HG03196 (cell line): ENCODE results near the gene CYP2A7.
"Not testable (repeated sequence)": the region's sequence is repeated elsewhere in the genome, so short reads cannot be mapped to it uniquely, and the experiment has no call there.

Experiments used
- ATAC-seq: cut with Tn5 transposase; IDR thresholded peaks from one replicate; pipeline ENCODE4 v1.9.1; 2021; ENCODE audit not compliant: unreplicated experiment

The CYP2A7 gene

GRCh38 chr19:40843653-40844052 lies 38.4 kb downstream of the CYP2A7 start:
- ATAC-seq: not testable (repeated sequence)

- not testable (repeated sequence) for ATAC-seq
These were observed 38.9 kb downstream of the CYP2A7 start for GRCh38 chr19:40842997-40843652.

- not testable (repeated sequence) for ATAC-seq
These were observed 40.0 kb downstream of the CYP2A7 start for GRCh38 chr19:40842012-40842411.

GRCh38 chr19:40838477-40838876 lies 43.6 kb downstream of the CYP2A7 start:
- ATAC-seq: not testable (repeated sequence)

DNA sequence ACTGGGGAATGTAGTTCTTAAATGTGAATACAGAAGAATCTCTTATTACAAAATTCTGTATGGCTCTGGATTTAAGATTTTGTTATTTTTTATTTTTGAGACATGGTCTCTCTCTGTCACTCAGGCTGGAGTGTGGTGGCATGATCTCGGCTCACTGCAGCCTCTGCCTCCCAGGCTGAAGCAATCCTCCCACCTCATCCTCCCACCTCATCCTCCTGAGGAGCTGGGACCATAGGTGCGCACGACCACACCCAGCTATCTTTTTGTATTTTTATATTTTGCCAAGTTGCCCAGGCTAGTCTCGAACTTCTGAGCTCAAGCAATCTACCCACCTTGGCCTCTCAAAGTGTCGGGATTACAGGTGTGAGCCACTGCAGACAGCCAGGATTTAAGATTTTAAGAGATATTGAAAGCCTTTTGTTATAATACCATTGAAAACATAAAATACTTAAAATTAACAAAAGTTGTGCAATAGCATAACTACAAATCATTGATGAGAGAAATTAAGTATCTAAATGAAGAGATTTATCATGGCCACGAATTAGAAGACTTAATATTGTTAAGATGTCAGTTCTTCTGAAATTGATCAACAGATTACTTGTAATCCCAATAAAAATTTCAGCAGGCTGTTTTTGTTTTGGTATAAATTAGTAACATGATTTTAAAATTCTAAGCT lies 45.1 kb downstream of the CYP2A7 start:
- ATAC-seq: no peak

- ATAC-seq: not testable (repeated sequence)
These were observed 48.1 kb downstream of the CYP2A7 start for GRCh38 chr19:40833728-40834533.

DNA sequence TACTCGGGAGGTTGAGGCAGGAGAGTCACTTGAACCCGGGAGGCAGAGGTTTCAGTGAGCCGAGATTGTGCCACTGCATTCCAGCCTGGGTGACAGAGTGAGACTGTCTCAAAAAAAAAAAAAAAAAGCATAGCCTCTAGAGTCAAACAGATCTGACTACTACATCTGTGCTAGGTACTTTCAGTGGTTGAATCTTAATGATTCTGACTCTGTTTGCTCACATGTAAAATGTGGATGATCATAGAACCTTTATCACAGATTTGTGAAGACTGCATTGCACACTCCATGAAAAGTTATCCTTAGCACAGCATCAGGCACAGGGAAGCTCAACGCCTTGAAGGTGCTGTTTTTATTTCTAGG lies 49.6 kb downstream of the CYP2A7 start:
- not testable (repeated sequence) for ATAC-seq

DNA sequence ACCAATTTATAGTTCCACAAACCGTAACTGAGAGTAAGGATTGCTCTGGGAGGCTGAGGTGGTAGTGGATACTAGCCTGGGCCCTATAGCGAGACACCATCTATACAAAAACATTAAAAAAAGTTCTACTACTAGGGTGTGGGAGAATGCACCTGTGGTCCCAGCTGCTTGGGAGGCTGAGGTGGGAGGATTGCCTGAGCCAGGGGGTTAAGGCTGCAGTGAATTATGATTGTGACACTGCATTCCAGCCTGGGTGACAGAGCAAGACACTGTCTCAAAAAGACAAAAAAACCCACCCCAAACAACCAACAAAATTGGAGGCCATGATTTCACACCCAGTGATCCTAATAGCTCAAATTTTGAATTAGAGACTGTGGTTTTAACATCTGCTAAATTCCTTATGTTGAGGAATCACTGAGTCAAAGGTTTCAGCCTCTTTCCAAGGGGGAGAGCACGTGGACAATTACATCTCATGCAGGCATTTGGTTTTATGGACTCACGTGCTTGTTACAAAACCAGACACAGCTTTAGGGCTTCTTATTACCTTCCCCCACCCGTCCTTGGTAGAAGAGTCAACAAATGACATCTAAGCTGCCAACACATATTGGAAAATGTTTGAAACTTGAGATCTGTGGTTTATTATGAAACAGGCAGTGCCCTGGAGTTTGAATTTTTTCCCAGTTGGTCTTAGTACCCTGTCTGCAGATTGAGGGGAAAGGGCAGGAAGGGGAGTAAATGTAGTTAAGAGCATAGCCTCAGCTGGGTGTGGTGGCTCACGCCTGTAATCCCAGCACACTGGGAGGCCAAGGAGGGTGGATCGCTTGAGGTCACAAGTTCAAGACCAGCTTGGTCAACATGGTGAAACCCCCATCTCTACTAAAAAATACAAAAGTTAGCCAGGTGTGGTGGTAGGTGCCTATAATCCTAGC lies 50.3 kb downstream of the CYP2A7 start:
- no peak for ATAC-seq

- ATAC-seq: not testable (repeated sequence)
These were observed 51.3 kb downstream of the CYP2A7 start for GRCh38 chr19:40830741-40831140.

DNA sequence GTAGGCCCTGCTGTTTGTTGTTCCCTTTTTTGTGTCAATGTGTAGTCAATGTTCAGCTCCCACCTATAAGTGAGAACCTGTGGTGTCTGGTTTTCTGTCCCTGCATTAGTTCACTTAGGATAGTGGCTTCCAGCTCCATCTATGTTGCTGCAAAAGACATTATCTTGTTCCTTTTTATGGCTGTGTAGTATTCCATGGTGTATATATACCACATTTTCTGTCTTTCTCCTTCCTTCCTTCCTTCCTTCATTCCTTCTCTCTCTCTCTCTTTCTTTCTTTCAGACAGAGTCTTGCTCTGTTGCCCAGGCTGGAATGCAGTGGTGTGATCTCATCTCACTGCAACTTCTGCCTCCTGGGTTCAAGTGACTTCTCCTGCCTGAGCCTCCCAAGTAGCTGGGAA lies 52.8 kb downstream of the CYP2A7 start:
- no peak for ATAC-seq

DNA sequence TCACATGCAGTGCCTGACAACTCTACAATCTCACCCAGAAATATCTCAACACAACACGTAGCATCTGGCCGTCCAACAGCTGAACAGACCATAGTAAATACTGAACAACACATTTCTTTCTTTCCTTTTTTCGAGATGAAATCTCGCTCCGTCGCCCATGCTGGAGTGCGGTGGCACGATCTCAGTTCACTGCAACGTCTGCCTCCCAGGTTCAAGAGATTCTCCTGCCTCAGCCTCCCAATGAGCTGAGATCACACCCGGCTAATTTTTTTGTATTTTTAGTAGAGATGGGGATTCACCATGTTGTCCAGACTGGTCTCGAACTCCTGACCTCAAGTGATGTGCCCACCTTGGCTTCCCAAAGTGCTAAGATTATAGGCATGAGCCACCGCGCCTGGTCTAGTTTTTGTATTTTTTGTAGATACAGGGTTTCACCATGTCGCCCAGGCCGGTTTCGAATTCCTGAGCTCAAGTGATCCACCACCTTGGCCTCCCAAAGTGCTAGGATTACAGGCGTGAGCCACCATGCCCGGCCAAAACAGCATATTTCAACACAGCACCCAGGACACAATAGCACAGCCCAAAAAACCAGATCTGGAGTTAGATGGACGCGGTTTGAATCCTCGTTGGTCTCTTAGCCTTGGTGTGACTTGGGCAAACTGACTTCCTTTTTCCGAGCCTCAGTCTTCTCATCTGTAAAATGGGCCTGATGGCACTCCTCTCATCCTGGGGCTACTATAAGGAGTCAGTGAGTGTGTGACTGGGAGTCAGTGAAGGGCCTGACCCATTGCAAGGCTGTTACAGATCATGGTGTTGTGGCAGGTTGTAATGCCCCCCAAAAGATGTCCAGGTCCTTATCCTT lies 54.4 kb downstream of the CYP2A7 start:
- no peak for ATAC-seq

- ATAC-seq: not testable (repeated sequence)
These were observed 55.2 kb downstream of the CYP2A7 start for GRCh38 chr19:40826699-40827385.

DNA sequence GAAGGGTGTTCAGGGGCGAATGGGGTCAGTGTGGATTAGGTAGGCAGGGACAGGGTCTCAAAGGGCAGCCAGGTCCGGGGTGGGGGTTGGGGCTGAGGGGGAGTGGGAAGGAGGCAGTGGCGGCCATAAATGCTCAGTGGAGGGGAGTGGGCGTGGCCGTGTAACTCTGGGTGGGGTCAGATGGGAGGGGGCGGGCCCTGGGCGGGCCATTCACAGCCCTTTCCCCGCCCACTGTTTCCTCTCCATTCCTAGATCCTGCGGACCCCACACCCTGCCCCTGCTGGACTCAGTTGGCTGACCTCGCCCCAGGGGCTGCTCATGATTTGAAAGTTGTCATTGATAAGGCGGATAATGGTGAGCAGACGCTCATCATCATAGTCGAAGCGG lies 55.7 kb downstream of the CYP2A7 start:
- not testable (repeated sequence) for ATAC-seq

- not testable (repeated sequence) for ATAC-seq
These were observed 56.5 kb downstream of the CYP2A7 start for GRCh38 chr19:40825460-40826095.
